Tibial nerve (tissue), 4 donors: Measurements from ENCODE around the gene C3.

Source experiments
- CTCF ChIP-seq, 5 experiments: fragments of 200-600 bp in 3 of 5; fragments of 450-650 bp in 2 of 5; sonication (generic) in 3 of 5; IDR thresholded peaks; one replicate each; pipeline ENCODE4 v1.5.1; 2016 to 2019; ENCODE audit warnings: antibody characterized with exemption in 5 of 5, mild to moderate bottlenecking in 3 of 5, moderate library complexity in 2 of 5
- EP300 ChIP-seq, 2 donors: sonication (generic); formaldehyde crosslinking; IDR thresholded peaks; one replicate each; pipeline ENCODE4 v1.6.1; 2017; ENCODE audit warnings: antibody characterized with exemption in 2 of 2, mild to moderate bottlenecking in 1 of 2
- POLR2A ChIP-seq, 2 donors: fragments of 450-650 bp; IDR thresholded peaks; one replicate each; pipeline ENCODE4 v1.6.1; 2017; ENCODE audit warnings: antibody characterized with exemption in 2 of 2, mild to moderate bottlenecking in 2 of 2, moderate library complexity in 2 of 2

GRCh38 chr19:6677883-6678689, 42.4 kb downstream of the C3 start:
- TF ChIP-seq POLR2A (IDR thresholded peaks at IDR 0.05) (no peak), EP300 (IDR thresholded peaks at IDR 0.05) (no peak), CTCF (IDR thresholded peaks at IDR 0.05) (no peak)
